DMS53 treated with DMSO at 0.1 percent for 48 hours (cell line): ENCODE measurements around the gene TCTA.
"Not testable (repeated sequence)": the region's sequence is repeated elsewhere in the genome, so short reads cannot be mapped to it uniquely, and the experiment has no call there.

ENCODE experiments used
- DNase-seq: peaks from one replicate; lab custom pipeline; 2025; ENCODE audit not compliant: unreplicated experiment; lab: John Stamatoyannopoulos, UW

TCTA gene, protein sequence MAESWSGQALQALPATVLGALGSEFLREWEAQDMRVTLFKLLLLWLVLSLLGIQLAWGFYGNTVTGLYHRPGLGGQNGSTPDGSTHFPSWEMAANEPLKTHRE

DNA sequence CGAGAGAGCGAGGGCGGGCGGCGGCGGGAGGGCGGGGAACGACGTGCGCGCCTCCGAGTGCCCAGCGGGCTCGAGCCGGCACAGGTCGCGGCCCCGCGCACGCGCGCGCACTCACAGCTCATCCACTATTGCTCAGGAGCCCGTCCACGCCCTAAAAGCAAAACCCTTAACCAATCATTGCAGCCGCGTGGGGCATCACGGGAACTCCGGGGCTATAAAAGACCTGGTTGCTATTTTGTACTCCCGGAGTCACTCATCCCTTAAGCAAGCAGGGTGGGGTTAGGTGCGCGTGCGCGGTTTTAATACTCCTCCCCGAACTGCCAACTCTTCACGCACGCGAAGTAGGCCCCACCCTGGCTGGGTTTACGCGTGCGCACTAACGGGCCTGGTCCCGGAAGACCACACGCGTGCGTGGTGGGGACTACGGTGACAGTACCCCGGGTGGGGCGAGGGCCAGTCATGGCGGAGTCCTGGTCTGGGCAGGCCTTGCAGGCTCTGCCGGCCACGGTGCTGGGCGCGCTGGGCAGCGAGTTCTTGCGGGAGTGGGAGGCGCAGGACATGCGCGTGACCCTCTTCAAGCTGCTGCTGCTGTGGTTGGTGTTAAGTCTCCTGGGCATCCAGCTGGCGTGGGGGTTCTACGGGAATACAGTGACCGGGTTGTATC lies at the start of gene TCTA, which contains the start of gene RHOA:
Gene TCTA, plus strand, starts transcription at position 456 of the 664 bp plus-strand sequence. Its CDS starts 4 bp downstream, at position 460.
Gene RHOA, minus strand, starts transcription at position 9 of the 664 bp plus-strand sequence. CDS start 36,387 bp downstream, outside the sequence.
- peak; percentile 83 for DNase-seq

DNA sequence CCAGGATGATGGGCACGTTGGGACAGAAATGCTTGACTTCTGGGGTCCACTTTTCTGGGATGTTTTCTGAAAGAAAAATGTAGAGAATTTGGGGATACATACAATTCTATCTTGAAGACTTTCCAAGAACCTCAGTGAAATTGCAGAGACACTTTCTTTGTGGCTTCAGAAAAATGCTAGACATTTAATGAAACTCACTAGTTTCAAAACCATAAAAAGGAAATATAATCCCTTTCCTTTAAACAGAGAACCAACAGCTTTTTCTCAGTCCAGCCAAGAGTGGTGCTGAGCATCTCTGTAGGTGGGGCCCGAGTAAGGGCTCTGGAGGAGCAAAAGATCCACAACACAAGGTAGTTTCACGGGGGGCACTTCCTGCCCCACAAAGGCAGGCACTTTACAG lies 49.7 kb upstream of the TCTA start:
- DNase-seq: no peak

DNA sequence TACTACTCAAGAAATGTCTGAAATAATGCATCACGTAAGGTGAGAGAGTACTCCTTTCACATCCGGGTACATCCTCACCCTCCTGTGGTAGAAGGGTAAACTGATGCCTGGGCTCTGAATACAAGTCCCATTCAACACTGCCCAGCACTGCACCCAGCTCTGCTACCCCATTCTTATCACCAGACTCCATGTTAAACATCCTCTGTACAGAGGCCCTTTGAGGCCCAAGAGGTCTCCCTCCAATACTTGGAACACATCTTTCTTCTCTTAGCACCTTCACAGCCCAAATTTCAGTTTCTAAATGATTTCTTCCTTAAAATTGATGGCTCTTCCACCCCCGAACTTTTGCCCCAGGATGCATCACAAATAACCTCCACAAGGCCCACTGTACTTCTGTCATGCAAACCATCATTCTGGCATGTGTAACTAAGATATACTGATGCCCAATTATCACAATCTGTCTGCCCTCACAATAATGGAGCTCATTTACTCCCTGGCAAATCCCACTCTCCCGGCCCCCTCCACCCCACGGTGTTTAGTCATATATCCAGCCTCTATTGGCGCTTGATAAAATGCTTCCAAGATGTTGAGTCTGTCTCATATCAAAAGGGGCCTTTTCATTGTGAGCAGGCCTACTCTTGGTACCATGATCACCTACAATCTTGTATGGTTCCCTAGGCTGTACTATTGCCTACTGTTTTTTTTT lies 41.5 kb upstream of the TCTA start:
- no peak for DNase-seq

DNA sequence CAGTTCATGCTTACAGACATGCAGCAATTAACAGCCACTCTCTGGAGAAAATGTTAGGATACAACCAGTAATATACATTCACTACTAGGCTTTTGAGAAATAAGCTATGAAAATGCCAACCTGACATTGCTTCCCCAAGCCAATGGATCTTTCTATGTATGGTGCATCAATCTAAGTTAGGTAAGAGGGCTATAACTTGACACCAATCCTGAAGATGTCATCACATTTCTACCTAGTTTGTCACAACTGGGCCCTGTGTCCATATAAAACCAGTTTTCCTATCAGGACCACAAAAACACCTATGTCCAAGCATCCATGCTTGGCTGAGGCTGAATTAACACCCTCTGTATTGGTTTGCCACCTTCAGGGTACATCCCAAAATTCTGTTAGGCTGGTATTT lies 40.3 kb upstream of the TCTA start:
- no peak for DNase-seq

DNA sequence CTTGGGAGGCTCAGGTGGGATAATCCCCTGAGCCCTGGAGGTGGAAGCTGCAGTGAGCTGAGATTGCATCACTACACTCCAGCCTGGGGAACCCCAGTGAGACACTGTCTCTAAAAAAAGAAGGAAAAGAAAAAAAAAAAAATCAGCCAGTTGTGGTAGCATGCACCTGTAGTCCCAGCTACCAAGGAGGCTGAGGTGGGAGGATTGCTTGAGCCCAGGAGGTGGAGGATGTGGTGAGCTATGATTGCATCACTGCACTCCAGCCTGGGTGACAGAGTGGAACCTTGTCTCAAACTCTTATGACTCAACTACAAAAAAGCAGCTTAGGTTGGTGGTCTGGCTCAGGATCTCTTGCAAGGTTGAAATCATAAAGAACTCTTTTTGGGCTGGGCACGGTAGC lies 34.7 kb upstream of the TCTA start:
- no peak for DNase-seq

DNA sequence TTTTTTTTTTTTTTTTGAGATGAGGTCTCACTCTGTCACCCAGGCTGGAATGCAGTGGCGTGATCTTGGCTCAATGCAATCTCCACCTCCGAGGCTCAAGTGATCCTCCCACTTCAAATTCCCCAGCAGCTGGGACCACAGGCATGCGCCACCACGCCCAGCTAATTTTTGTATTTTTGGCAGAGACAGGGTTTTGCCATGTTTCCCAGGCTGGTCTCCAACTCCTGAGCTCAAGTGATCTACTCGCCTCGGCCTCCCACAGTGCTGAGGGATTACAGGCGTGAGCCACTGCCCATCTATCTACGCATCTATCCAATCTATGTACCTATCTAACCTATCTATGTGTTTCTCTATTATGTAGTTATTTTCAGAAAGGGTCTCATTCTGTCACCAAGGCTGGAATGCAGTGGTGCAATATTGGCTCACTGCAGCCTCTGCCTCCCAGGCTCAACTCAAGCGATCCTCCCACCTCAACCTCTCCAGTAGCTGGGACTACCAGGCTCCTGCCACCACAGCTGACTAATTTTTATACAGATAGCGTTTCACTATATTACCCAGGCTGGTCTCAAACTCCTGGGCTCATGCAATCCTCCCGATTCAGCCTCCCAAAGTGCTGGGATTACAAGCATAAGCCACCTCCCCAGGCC lies 33.9 kb upstream of the TCTA start:
- no peak for DNase-seq

DNA sequence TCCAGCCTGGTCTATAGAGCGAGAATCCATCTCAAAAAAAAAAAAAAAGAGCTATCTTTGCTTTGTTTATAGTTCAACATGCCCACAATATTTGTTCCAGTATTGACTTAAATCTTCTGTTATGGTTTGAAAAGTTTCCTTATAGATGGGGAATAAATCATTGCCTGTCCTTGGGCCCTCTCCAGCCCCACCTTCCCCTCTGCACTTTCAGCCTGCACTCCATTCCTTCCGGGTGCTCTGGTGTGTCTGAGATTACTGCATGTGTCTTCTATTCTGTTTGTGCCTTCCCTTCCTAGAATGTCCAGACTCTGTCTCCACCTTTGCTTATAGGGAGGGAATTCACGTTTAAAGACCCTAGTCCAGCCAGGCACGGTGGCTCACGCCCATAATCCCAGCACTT lies 28.8 kb upstream of the TCTA start:
- no peak for DNase-seq

DNA sequence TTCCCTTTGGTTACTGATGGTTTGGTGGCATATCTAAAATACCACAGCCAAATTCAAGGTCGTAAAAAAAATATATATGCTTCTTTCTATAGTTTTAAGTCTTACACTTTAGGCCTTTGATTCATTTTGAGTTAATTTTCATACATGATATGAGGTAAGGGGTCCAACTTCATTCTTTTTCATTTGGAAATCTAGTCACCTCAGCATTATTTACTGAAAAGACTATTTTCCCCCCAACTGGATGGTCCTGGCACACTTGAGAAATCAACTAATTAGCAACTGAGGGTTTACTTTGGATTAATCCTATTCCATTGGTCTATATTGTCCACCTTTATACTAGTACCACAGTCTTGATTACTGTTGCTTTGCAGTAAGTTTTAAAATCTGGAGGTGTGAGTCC lies 26.6 kb upstream of the TCTA start:
- no peak for DNase-seq

DNA sequence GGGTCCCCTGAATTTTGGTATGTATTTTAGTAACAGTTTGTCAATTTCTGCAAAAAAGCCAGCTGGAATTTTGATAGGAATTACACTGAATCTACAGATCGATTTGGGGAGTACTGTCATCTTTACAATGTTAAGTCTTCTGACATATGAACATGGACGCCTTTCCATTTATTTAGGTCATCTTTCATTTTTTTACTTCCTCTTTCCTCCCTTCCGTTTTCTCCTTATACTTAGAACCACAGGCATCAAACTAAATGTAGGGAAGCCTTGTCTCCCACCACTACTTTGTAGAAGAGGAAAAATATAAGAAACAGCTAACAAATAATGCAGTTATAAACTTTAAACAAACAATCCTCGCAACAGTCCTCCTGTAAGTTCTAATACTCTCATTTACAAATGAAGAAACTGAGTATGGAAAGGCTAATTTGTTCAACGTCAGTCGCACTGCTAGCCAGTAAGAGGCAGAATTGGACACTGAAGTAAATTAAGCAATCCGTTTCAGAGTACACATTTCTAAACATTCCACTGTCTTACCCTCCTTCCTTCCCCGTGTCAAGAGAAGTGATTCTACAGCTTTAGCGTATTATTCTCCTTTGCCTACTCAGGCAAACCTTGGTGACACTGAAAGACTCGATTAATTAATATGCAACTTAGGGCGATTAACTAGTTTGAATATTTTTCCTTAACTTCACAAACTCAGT lies 26.0 kb upstream of the TCTA start:
- DNase-seq: no peak

DNA sequence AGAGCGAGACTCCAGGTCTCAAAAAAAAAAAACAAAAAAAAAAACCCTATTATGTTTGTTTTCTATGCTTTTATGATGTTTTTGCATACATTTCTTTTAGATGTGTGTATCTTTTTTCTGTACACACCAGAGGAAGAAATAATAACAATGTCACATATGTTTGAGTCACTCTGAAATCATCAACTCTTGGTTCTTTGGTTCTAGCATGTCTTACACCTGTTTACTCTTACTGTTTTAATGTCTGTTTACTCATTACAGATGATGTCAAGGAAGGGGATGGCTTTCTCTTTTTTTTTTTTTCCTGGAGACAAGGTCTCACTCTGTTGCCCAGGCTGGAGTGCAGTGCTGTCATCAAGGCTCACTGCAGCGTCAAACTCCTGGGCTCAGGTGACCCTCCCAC lies 24.5 kb upstream of the TCTA start:
- no peak for DNase-seq

DNA sequence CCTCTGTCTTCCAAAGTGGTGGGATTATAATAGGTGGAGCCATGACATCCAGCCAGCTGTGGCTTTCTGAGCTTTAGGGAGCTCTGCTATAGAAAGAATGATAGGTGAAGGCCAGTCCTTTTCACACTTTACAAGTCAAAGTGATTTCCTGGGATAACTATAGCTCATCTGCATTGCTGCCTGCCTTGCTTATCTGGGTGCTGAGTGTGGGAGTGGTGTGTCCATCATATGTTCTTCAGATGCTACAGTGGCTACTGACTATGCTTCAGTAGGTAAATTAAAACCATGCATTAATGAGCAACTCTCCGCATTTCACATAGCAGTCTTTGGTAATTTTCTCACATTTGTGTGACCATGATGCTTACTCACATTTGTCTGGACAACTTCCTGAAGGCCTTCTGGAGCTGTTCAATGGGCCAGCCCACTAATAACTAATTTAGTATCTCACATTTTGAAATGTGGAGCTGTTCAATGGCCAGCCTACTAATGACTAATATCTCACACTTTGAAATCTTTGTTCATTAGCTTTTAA lies 23.9 kb upstream of the TCTA start:
- no peak for DNase-seq

DNA sequence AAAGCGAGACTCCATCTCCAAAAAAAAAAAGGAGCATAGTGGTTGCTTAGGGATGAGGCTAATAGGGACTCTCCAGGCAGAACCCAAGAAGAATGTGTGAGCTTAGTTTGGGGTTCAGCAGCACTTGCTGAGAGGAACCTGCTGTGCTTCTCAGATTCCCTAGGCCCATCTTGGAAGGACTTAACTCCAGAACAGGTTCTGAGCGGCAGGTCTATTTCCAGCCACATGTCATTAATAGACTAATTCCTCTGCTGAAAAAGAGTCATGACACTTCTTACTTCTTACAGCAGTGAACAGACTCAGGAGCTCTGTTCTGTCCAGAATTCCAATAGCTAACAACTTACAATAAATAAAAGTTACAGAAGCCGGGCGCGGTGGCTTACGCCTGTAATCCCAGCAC lies 22.9 kb upstream of the TCTA start:
- no peak for DNase-seq

DNA sequence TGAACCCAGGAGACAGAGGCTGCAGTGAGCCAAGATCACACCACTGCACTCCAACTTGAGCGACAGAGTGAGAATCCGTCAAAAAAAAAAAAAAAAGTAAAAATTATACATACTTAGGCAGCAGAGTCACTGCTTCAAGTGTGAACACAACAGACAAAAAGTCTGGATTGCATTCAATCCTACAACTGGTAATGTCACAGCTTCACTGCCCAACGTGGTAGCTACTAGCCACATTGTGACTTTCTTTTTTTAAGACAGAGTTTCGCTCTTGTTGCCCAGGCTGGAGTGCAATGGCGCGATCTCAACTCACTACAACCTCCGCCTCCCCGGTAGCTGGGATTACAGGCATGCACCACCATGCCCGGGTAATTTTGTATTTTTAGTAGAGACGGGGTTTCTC lies 20.9 kb upstream of the TCTA start:
- not testable (repeated sequence) for DNase-seq

DNA sequence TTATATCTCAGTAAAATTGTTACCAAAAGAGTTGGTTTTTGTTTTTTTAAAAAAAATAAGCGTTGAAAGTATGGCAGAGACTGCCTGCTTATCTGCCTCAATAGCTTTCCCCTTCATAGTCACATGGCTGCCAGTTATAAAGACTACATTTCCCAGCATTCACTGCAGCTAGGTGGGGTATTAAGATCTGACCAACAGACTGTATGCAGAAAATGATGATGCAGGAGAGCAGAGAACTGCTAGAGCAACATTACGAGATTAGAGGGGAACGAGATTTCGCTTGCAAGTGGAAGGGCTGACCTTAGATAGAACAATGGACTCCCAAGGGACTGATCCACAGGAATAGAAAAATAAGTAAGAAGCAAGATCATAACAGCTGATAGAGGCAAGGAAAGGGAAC lies 14.8 kb upstream of the TCTA start:
- no peak for DNase-seq

DNA sequence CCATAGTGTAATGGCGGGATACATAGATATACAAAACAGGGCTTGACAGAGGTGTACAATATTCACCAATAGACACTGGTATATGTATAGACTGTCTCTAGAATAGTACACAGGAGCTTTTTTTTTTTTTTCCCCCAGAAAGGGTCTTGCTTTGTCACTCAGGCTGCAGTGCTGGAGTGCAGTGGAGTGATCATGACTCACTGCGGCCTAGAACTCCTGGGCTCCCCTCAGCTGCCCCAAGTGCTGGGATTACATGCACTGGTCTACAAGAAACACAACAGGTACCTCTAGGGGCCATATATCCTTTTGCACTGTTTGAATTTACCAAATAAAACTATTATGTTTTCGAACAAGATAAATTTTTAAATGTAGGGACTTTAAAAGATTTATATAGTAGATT lies 12.8 kb upstream of the TCTA start:
- DNase-seq: no peak

DNA sequence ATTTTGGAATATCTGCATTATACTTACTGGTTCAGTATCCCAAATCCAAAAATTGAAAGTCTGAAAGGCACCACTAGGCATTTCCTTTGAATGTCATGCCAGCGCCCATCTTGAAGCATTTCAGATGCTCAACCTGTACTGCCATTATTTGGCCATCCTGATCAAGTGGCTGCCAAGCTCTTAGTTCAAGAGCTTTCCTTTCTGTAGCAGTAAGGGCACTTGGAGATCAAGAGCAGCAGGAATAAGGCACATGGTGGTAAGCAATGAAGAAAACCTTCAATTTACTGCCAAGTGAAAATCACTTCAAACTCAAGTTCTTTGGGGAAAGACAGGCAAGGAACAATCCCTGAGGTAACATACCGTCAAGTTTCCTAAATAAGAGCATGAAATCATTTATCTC lies 10.5 kb upstream of the TCTA start:
- DNase-seq: no peak

DNA sequence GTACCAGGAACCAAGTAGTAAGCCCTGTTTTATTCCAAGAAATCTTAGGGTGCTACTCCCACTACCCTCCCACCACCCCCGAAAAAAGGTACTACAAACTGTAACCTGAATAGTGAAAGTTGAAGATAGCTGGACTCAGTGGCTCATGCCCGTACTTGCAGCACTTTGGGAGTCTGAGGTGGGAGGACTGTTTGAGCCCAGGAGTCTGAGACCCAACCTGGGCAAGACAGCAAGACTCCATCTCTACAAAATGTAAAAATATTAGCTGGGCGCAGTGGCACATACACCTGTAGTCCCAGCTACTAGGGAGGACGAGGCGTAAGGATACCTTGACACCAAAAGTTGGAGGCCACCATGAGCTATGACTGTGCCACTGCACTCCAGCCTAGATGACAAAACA lies 8.3 kb upstream of the TCTA start:
- DNase-seq: no peak

DNA sequence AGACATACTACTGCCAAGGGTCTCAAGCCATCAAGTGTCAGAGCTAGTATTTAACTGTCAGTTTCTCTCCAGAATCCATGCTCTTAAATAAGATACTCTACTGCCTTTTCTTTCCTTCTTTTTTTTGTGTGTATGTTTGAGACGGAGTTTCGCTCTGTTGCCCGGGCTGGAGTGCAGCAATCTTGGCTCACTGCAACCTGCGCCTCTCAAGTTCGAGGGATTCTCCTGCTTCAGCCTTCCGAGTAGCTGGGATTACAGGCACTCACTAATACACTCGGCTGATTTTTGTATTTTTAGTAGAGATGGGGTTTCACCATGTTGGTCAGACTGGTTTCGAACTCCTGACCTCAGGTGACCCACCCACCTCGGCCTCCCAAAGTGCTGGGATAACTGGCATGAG lies 6.7 kb upstream of the TCTA start:
- not testable (repeated sequence) for DNase-seq

DNA sequence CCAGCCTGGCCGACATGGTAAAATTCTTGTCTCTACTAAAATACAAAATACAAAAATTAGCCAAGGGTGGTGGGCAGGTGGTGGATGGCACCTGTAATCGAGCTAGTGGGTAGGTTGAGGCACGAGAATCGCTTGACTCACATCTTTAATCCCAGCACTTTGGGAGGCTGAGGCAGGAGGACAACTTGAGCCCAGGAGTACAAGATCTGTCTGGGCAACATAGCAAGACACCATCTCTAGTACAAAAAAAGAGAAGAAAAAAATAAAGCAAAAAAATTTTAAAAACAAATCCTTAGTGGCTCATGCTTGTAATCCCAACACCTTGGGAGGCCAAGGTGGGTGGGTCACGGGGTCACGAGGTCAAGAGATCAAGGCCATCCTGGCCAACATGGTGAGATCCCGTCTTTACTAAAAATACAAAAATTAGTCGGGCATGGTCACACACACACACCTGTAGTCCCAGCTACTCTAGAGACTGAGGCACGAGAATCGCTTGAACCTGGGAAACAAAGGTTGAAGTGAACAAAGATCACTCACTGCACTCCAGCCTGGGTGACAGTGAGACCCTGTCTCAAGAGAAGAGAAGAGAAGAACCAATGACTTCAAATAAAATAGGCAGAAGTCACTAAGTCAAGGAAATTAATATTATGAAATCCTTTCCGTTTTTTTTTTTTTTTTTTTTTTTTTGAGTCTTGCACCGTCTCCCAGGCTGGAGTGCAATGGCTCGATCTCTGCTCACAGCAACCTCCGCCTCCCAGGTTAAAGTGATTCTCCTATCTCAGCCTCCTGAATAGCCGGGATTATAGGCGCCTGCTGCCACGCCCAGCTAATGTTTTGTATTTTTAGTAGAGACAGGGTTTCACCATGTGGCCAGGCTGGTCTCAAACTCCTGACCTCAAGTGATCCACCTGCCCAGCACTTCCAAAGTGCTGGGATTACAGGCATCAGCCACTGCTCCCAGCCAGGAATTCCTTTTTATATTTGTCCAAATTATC lies 5.4 kb upstream of the TCTA start:
- no peak for DNase-seq
